HK-2 (cell line): Measurements from ENCODE around the gene PCDHA7.
"Not testable (repeated sequence)": the region's sequence is repeated elsewhere in the genome, so short reads cannot be mapped to it uniquely, and the experiment has no call there.

ENCODE experiments used
- DNase-seq: peaks from one replicate; pipeline ENCODE4 v3.0.0-alpha.2; 2018; ENCODE audit not compliant: unreplicated experiment

The PCDHA7 gene

GRCh38 chr5:140821375-140822280, 12.4 kb upstream of the PCDHA7 start, which contains the start of gene PCDHA5:
Gene PCDHA5 (plus strand): TSS chr5:140821613.
- DNase-seq, result peak; percentile 16

GRCh38 chr5:140822281-140822629, 11.8 kb upstream of the PCDHA7 start:
- DNase-seq, result no peak

GRCh38 chr5:140822969-140823368, 11.1 kb upstream of the PCDHA7 start:
- DNase-seq, result not testable (repeated sequence)

GRCh38 chr5:140823475-140823874, 10.6 kb upstream of the PCDHA7 start:
- DNase-seq, result no peak

GRCh38 chr5:140827704-140828361, 6.2 kb upstream of the PCDHA7 start, which contains the start of gene PCDHA6:
Gene PCDHA6 (plus strand): TSS chr5:140827960. CDS start chr5:140828092, 132 bp downstream.
- DNase-seq, result no peak

GRCh38 chr5:140828362-140828737, 5.7 kb upstream of the PCDHA7 start:
- no peak for DNase-seq

- not testable (repeated sequence) for DNase-seq
Measured at GRCh38 chr5:140829511-140830501, 4.3 kb upstream of the PCDHA7 start.

GRCh38 chr5:140834439-140835008, 455 bp downstream of the PCDHA7 start:
- DNase-seq, result not testable (repeated sequence)

- DNase-seq, result no peak
Measured at GRCh38 chr5:140835622-140836510, 1.8 kb downstream of the PCDHA7 start.

GRCh38 chr5:140840978-140841962, 7.2 kb downstream of the PCDHA7 start, which contains the start of gene PCDHA8:
Gene PCDHA8 (plus strand): TSS chr5:140841187. CDS start chr5:140841322, 135 bp downstream.
- DNase-seq, result no peak

GRCh38 chr5:140842798-140843733, 9.0 kb downstream of the PCDHA7 start:
- DNase-seq, result no peak

- DNase-seq, result not testable (repeated sequence)
Measured at GRCh38 chr5:140848139-140849102, 14.4 kb downstream of the PCDHA7 start, which contains the start of gene PCDHA9. Gene PCDHA9 (plus strand): TSS chr5:140848382. CDS start chr5:140848496, 114 bp downstream.

GRCh38 chr5:140849831-140850634, 16.0 kb downstream of the PCDHA7 start:
- not testable (repeated sequence) for DNase-seq

GRCh38 chr5:140855772-140856674, 22.0 kb downstream of the PCDHA7 start, which contains the start of gene PCDHA10:
Gene PCDHA10 (plus strand): TSS chr5:140855897. CDS start chr5:140856049, 152 bp downstream.
- no peak for DNase-seq
